Lung (tissue), 12 donors: ENCODE results near the gene PDE8A. TPM values are rescaled to one million over a fixed set of nuclear protein-coding genes. Genes with fewer than 3 reads are reported as not detected.
A peak's percentile ranks its signal among the peaks of the same experiment; 100 is the strongest.

ENCODE experiments used
- ATAC-seq: fragments of 200-7000 bp; cut with Tn5 transposase; one replicate; pipeline ENCODE4 v1.9.1; 2020; ENCODE audit warnings: moderate number of reproducible peaks; ENCODE audit not compliant: insufficient read depth, low FRiP score
- DNase-seq, 3 donors: peaks; one replicate each; pipeline ENCODE4 v3.0.0-alpha.2; 2013 to 2017
- H3K27ac ChIP-seq, 2 donors: one replicate each; pipeline ENCODE4 v1.5.1; 2013; ENCODE audit warnings: mild to moderate bottlenecking in 2 of 2, moderate library complexity in 2 of 2, control low read depth in 1 of 2, inconsistent platforms in 1 of 2, low read depth in 1 of 2, low read length in 1 of 2
- H3K27me3 ChIP-seq, 3 donors: one replicate each; pipeline ENCODE4 v1.5.1; 2013; ENCODE audit warnings: low read length in 2 of 3; ENCODE audit not compliant: control insufficient read depth in 3 of 3, insufficient read depth in 3 of 3
- H3K36me3 ChIP-seq, 4 donors: one replicate each; pipeline ENCODE4 v1.5.1; 2013; ENCODE audit warnings: low read length in 4 of 4, mild to moderate bottlenecking in 1 of 4, moderate library complexity in 1 of 4; ENCODE audit not compliant: control insufficient read depth in 4 of 4, insufficient read depth in 4 of 4
- H3K4me1 ChIP-seq, 5 donors: one replicate each; pipeline ENCODE4 v1.5.1; 2013; ENCODE audit warnings: low read length in 5 of 5, mild to moderate bottlenecking in 2 of 5, moderate library complexity in 1 of 5; ENCODE audit not compliant: control insufficient read depth in 5 of 5, insufficient read depth in 5 of 5
- H3K4me3 ChIP-seq: one replicate; pipeline ENCODE4 v1.5.1; 2013; ENCODE audit warnings: mild to moderate bottlenecking, control low read depth, moderate library complexity
- H3K9ac ChIP-seq, 2 donors: one replicate each; pipeline ENCODE4 v1.5.1; 2013; ENCODE audit warnings: low read length in 2 of 2, control low read depth in 1 of 2; ENCODE audit not compliant: insufficient read depth in 1 of 2
- H3K9me3 ChIP-seq, 4 donors: one replicate each; pipeline ENCODE4 v1.5.1; 2013; ENCODE audit warnings: low read length in 3 of 4, mild to moderate bottlenecking in 1 of 4, moderate library complexity in 1 of 4; ENCODE audit not compliant: control insufficient read depth in 4 of 4, insufficient read depth in 3 of 4
- WGBS, 2 donors: extraction: QIAGEN DNeasy Blood & Tissue Kit; methylation state at CpG; one replicate each; pipeline ENCODE4 v1.1.7; 2013; 5-methylcytosine and 5-hydroxymethylcytosine counted together
- polyA plus RNA-seq, 2 donors: library from polyadenylated mRNA; stranded (reverse); fragments of 200-250 nt; gene quantifications; one replicate each; pipeline ENCODE4 v1.2.1, GENCODE V29; 2013
- total RNA-seq, 2 donors: library from RNA; depleted of rRNA in 1 of 2; stranded (reverse); fragments of >200 nt in 1 of 2; gene quantifications; one replicate each; pipeline ENCODE4 v1.2.1, GENCODE V29; 2014 to 2021
- TF ChIP-seq, protein P1 (sequence below): IDR thresholded peaks from 2 replicates; pipeline ENCODE4 v1.5.1; 2012; ENCODE audit warnings: mild to moderate bottlenecking; ENCODE audit errors: control extremely low read depth, extremely low read depth
- donor health status: control.
- donor health status: control.
- donor health status: Bipolar disorder and iron deficiency.
- donor health status: healthy.
- donor health status: DM: yes; HTN: yes; CAD: no.

Gene PDE8A
- total and polyA plus RNA-seq, 4 donors, result 13.7 to 87.7 (median 33.5) TPM

GRCh38 chr15:85089929-85090597 is 108.4 kb downstream of the PDE8A start:
- 80 to 92% methylated on average over 5 of the region's 5 CpGs for WGBS, 2 donors
- Histone ChIP-seq H3K9me3 (peaks cover 0 to 1% (median 0%) of the 10 kb centered on the region in 4 donors), H3K4me3 (no peak overlapping the region), H3K36me3 (peaks cover 12 to 23% (median 13%) of the 10 kb centered on the region in 4 donors), H3K27ac (no peak overlapping the region), H3K27me3 (no peaks in the 10 kb centered on the region), H3K4me1 (no peaks in the 10 kb centered on the region), H3K9ac (no peak overlapping the region)
- TF ChIP-seq, protein P1, sequence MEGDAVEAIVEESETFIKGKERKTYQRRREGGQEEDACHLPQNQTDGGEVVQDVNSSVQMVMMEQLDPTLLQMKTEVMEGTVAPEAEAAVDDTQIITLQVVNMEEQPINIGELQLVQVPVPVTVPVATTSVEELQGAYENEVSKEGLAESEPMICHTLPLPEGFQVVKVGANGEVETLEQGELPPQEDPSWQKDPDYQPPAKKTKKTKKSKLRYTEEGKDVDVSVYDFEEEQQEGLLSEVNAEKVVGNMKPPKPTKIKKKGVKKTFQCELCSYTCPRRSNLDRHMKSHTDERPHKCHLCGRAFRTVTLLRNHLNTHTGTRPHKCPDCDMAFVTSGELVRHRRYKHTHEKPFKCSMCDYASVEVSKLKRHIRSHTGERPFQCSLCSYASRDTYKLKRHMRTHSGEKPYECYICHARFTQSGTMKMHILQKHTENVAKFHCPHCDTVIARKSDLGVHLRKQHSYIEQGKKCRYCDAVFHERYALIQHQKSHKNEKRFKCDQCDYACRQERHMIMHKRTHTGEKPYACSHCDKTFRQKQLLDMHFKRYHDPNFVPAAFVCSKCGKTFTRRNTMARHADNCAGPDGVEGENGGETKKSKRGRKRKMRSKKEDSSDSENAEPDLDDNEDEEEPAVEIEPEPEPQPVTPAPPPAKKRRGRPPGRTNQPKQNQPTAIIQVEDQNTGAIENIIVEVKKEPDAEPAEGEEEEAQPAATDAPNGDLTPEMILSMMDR, result no peak
- DNase-seq (peak in 1 of 3 donors; percentile 7), ATAC-seq (no peak)

GRCh38 chr15:85091990-85092389 is 110.3 kb downstream of the PDE8A start:
- WGBS, 2 donors, result 95% methylated on average over 2 of the region's 2 CpGs
- Histone ChIP-seq H3K9me3 (peaks cover 0 to 1% (median 0%) of the 10 kb centered on the region in 4 donors), H3K9ac (no peak overlapping the region), H3K4me3 (no peak overlapping the region), H3K36me3 (peaks cover 10 to 23% (median 13%) of the 10 kb centered on the region in 4 donors), H3K27ac (no peak overlapping the region), H3K4me1 (peaks cover 0 to 2% (median 0%) of the 10 kb centered on the region in 5 donors), H3K27me3 (no peaks in the 10 kb centered on the region)
- TF ChIP-seq, protein P1, result no peak
- no peak for ATAC-seq
- no peak for DNase-seq

DNA sequence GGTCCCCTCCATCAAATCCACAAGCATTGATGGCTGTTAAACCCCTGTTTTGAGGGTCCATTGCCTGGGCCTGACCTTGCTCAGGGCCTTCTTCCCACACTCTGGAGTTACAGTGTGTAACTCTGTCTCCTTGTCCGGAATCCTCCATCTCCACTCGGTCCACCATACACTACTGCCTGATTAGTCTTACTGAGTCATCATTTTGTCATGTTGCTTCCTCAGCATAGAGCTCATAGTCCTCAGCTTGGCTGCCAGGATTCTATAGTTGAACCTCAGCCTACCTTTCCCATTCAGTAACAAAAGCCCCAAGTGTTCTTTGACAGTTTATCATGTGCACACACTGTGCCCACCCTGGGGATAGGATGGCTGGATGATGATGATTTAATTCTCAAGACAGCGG is 113.0 kb downstream of the PDE8A start:
- Histone ChIP-seq H3K27ac (no peak overlapping the region), H3K36me3 (peaks cover 10 to 16% (median 13%) of the 10 kb centered on the region in 4 donors)
- WGBS, 2 donors, result 96 to 98% methylated on average over 3 of the region's 3 CpGs

More for the DNA sequence above, 113.0 kb downstream of the PDE8A start:
- ATAC-seq, result no peak
- H3K4me1 ChIP-seq, result peaks cover 0 to 6% (median 0%) of the 10 kb centered on the region in 5 donors
- TF ChIP-seq, protein P1, result no peak
- peaks cover 0 to 1% (median 0%) of the 10 kb centered on the region in 4 donors for H3K9me3 ChIP-seq
- no peak overlapping the region for H3K9ac ChIP-seq
- no peaks in the 10 kb centered on the region for H3K27me3 ChIP-seq
- no peak overlapping the region for H3K4me3 ChIP-seq
- no peak for DNase-seq
